ENCODE measurements around the gene KIF2A.

Gene KIF2A

GRCh38 chr5:62284946-62285891 is 20.8 kb upstream of the KIF2A start:
- Histone ChIP-seq H3K4me3 (ENCODE audit: low read length) (no peak overlapping the region), H3K9me3 (replicated peaks; ENCODE audit: insufficient read depth, low read length) (no peaks in the 10 kb centered on the region), H3K79me2 (ENCODE audit: low read length) (no peaks in the 10 kb centered on the region), H4K20me1 (ENCODE audit: insufficient read depth, low read length) (no peaks in the 10 kb centered on the region), H3F3A (ENCODE audit: insufficient read depth, low read length) (no peaks in the 10 kb centered on the region), H3K36me3 (replicated peaks; ENCODE audit: insufficient read depth, low read length) (no peaks in the 10 kb centered on the region), H3K4me2 (ENCODE audit: low read depth, low read length) (no peak overlapping the region), H3K4me1 (ENCODE audit: low read length) (no peaks in the 10 kb centered on the region), H2AFZ (ENCODE audit: low read length) (no peak overlapping the region), H3K27ac (ENCODE audit: low read length) (no peak overlapping the region), H3K9me2 (replicated peaks; ENCODE audit: insufficient read depth, low read length) (no peaks in the 10 kb centered on the region), H3K27me3 (replicated peaks; ENCODE audit: insufficient read depth, low read length) (no peaks in the 10 kb centered on the region), H3K9ac (ENCODE audit: low read length) (no peak overlapping the region)
- no peak for DNase-seq
- no peak for TF ChIP-seq EZH2 (optimal IDR thresholded peaks at IDR 0.05; ENCODE audit: low read depth, low read length)
- no peak for TF ChIP-seq EZH2phosphoT487 (IDR thresholded peaks at IDR 0.05; ENCODE audit: low read length)
- TF ChIP-seq CTCF (IDR thresholded peaks at IDR 0.05; ENCODE audit: low read length), result no peak

- no peaks in the 10 kb centered on the region for H3K9me2 ChIP-seq (replicated peaks; ENCODE audit: insufficient read depth, low read length)
- H3K4me2 ChIP-seq (ENCODE audit: low read depth, low read length), result no peak overlapping the region
- no peak for DNase-seq
- TF ChIP-seq EZH2phosphoT487 (IDR thresholded peaks at IDR 0.05; ENCODE audit: low read length) (no peak), EZH2 (optimal IDR thresholded peaks at IDR 0.05; ENCODE audit: low read depth, low read length) (no peak), CTCF (IDR thresholded peaks at IDR 0.05; ENCODE audit: low read length) (no peak)
- no peak overlapping the region for H3K9ac ChIP-seq (ENCODE audit: low read length)
- H3K4me1 ChIP-seq (ENCODE audit: low read length), result no peaks in the 10 kb centered on the region
- H2AFZ ChIP-seq (ENCODE audit: low read length), result no peak overlapping the region
- H3K79me2 ChIP-seq (ENCODE audit: low read length), result no peaks in the 10 kb centered on the region
- no peaks in the 10 kb centered on the region for H3F3A ChIP-seq (ENCODE audit: insufficient read depth, low read length)
- no peak overlapping the region for H3K4me3 ChIP-seq (ENCODE audit: low read length)
- no peaks in the 10 kb centered on the region for H3K27me3 ChIP-seq (replicated peaks; ENCODE audit: insufficient read depth, low read length)
- no peaks in the 10 kb centered on the region for H3K9me3 ChIP-seq (replicated peaks; ENCODE audit: insufficient read depth, low read length)
- no peak overlapping the region for H3K27ac ChIP-seq (ENCODE audit: low read length)
- H3K36me3 ChIP-seq (replicated peaks; ENCODE audit: insufficient read depth, low read length), result no peaks in the 10 kb centered on the region
- no peaks in the 10 kb centered on the region for H4K20me1 ChIP-seq (ENCODE audit: insufficient read depth, low read length)
These were observed 19.2 kb upstream of the KIF2A start for GRCh38 chr5:62286834-62287233.

GRCh38 chr5:62287237-62287636 is 18.8 kb upstream of the KIF2A start:
- Histone ChIP-seq H3K36me3 (replicated peaks; ENCODE audit: insufficient read depth, low read length) (no peaks in the 10 kb centered on the region), H2AFZ (ENCODE audit: low read length) (no peak overlapping the region), H3K9me2 (replicated peaks; ENCODE audit: insufficient read depth, low read length) (no peaks in the 10 kb centered on the region), H3K27ac (ENCODE audit: low read length) (no peak overlapping the region), H3K4me3 (ENCODE audit: low read length) (no peak overlapping the region), H3K9ac (ENCODE audit: low read length) (no peak overlapping the region), H3K79me2 (ENCODE audit: low read length) (no peaks in the 10 kb centered on the region), H3K4me2 (ENCODE audit: low read depth, low read length) (no peak overlapping the region), H4K20me1 (ENCODE audit: insufficient read depth, low read length) (no peaks in the 10 kb centered on the region), H3K9me3 (replicated peaks; ENCODE audit: insufficient read depth, low read length) (no peaks in the 10 kb centered on the region), H3K27me3 (replicated peaks; ENCODE audit: insufficient read depth, low read length) (no peaks in the 10 kb centered on the region), H3K4me1 (ENCODE audit: low read length) (no peaks in the 10 kb centered on the region), H3F3A (ENCODE audit: insufficient read depth, low read length) (no peaks in the 10 kb centered on the region)
- no peak for DNase-seq
- TF ChIP-seq EZH2 (optimal IDR thresholded peaks at IDR 0.05; ENCODE audit: low read depth, low read length) (no peak), CTCF (IDR thresholded peaks at IDR 0.05; ENCODE audit: low read length) (no peak), EZH2phosphoT487 (IDR thresholded peaks at IDR 0.05; ENCODE audit: low read length) (no peak)

Measured in MM.1S (cell line).